ENCODE results near the gene CBFA2T3. TPM values are rescaled to one million over a fixed set of nuclear protein-coding genes. Genes with fewer than 3 reads are reported as not detected.

CBFA2T3 gene
- total RNA-seq, 4 donors from 2014 or later = 0.84 to 12.6 (median 1.4) TPM

GRCh38 chr16:88917915-88918627, 58.9 kb downstream of the CBFA2T3 start:
- ATAC-seq (ENCODE audit: low FRiP score) (no peak), DNase-seq (ENCODE audit: low spot score) (no peak)
- TF ChIP-seq CTCF (IDR thresholded peaks at IDR 0.05) = no peak

- no peak for DNase-seq (ENCODE audit: low spot score)
- no peak for TF ChIP-seq CTCF (IDR thresholded peaks at IDR 0.05)
- ATAC-seq (ENCODE audit: low FRiP score) = no peak
Observed at GRCh38 chr16:88917146-88917914, 59.7 kb downstream of the CBFA2T3 start.

- TF ChIP-seq CTCF (IDR thresholded peaks at IDR 0.05) = no peak
- DNase-seq (ENCODE audit: low spot score) (no peak), ATAC-seq (ENCODE audit: low FRiP score) (no peak)
Observed at GRCh38 chr16:88915639-88916327, 61.2 kb downstream of the CBFA2T3 start.

GRCh38 chr16:88914750-88915368, 62.1 kb downstream of the CBFA2T3 start:
- ATAC-seq (ENCODE audit: low FRiP score) = no peak
- DNase-seq (ENCODE audit: low spot score) = no peak
- TF ChIP-seq CTCF (IDR thresholded peaks at IDR 0.05) = no peak

- ATAC-seq (ENCODE audit: low FRiP score) (no peak), DNase-seq (ENCODE audit: low spot score) (no peak)
- no peak for TF ChIP-seq CTCF (IDR thresholded peaks at IDR 0.05)
Observed at GRCh38 chr16:88913870-88914269, 63.1 kb downstream of the CBFA2T3 start.

GRCh38 chr16:88913001-88913612, 63.9 kb downstream of the CBFA2T3 start:
- no peak for ATAC-seq (ENCODE audit: low FRiP score)
- DNase-seq (ENCODE audit: low spot score) = no peak
- no peak for TF ChIP-seq CTCF (IDR thresholded peaks at IDR 0.05)

Measured in omental fat pad (tissue), 4 donors.